Esophagus (tissue), 2 donors: Measurements from ENCODE around the gene ANKDD1B. TPM values are rescaled to one million over a fixed set of nuclear protein-coding genes. Genes with fewer than 3 reads are reported as not detected.
"Not testable (repeated sequence)": the region's sequence is repeated elsewhere in the genome, so short reads cannot be mapped to it uniquely, and the experiment has no call there.

Experiments used
- H3K27ac ChIP-seq, 2 donors: one replicate each; pipeline ENCODE4 v1.5.1; 2013; ENCODE audit warnings: low read depth in 2 of 2, mild to moderate bottlenecking in 2 of 2, inconsistent platforms in 1 of 2, low read length in 1 of 2, moderate library complexity in 1 of 2
- H3K27me3 ChIP-seq, 2 donors: one replicate each; pipeline ENCODE4 v1.6.1; 2013; ENCODE audit warnings: low read length in 2 of 2, control low read depth in 1 of 2, mild to moderate bottlenecking in 1 of 2; ENCODE audit not compliant: insufficient read depth in 2 of 2, control insufficient read depth in 1 of 2
- H3K36me3 ChIP-seq, 2 donors: one replicate each; pipeline ENCODE4 v1.6.1; 2013; ENCODE audit warnings: low read length in 1 of 2; ENCODE audit not compliant: control insufficient read depth in 2 of 2, insufficient read depth in 2 of 2
- H3K4me1 ChIP-seq, 2 donors: one replicate each; pipeline ENCODE4 v1.6.1; 2013; ENCODE audit warnings: low read length in 1 of 2; ENCODE audit not compliant: control insufficient read depth in 2 of 2, insufficient read depth in 2 of 2
- H3K4me3 ChIP-seq, 2 donors: one replicate each; pipeline ENCODE4 v1.5.1; 2013; ENCODE audit warnings: low read length in 2 of 2, mild to moderate bottlenecking in 2 of 2, low read depth in 1 of 2, moderate library complexity in 1 of 2
- H3K9me3 ChIP-seq, 2 donors: one replicate each; pipeline ENCODE4 v1.6.1; 2013; ENCODE audit warnings: mild to moderate bottlenecking in 2 of 2, low read depth in 1 of 2, low read length in 1 of 2, moderate library complexity in 1 of 2; ENCODE audit not compliant: control insufficient read depth in 2 of 2, insufficient read depth in 1 of 2
- WGBS, 2 donors: extraction: QIAGEN DNeasy Blood & Tissue Kit; methylation state at CpG; one replicate each; pipeline ENCODE4 v1.1.7; 2013; 5-methylcytosine and 5-hydroxymethylcytosine counted together
- polyA plus RNA-seq, 2 donors: library from polyadenylated mRNA; stranded (reverse); fragments of 200-250 nt; gene quantifications; one replicate each; pipeline ENCODE4 v1.2.3, GENCODE V29; 2013
- donor health status: healthy with polysubstance abuse.
- donor health status: Bipolar disorder and iron deficiency.

Gene ANKDD1B
- polyA plus RNA-seq, 2 donors, result 0.15 to 0.92 TPM

GRCh38 chr5:75588666-75589065, 22.6 kb upstream of the ANKDD1B start:
- no peaks in the 10 kb centered on the region for H3K9me3 ChIP-seq
- 89 to 90% methylated on average over 3 of the region's 3 CpGs for WGBS, 2 donors
- no peaks in the 10 kb centered on the region for H3K27me3 ChIP-seq
- no peak overlapping the region for H3K4me3 ChIP-seq
- H3K36me3 ChIP-seq, result no peaks in the 10 kb centered on the region
- H3K4me1 ChIP-seq, result no peaks in the 10 kb centered on the region
- no peak overlapping the region for H3K27ac ChIP-seq

GRCh38 chr5:75600535-75600934, 10.7 kb upstream of the ANKDD1B start:
- Histone ChIP-seq H3K4me1 (no peaks in the 10 kb centered on the region), H3K9me3 (no peaks in the 10 kb centered on the region), H3K27ac (no peak overlapping the region), H3K27me3 (no peaks in the 10 kb centered on the region), H3K36me3 (peaks cover 3 to 7% of the 10 kb centered on the region in 2 donors), H3K4me3 (no peak overlapping the region)

- no peaks in the 10 kb centered on the region for H3K4me1 ChIP-seq
- no peak overlapping the region for H3K4me3 ChIP-seq
- no peak overlapping the region for H3K27ac ChIP-seq
- WGBS, 2 donors, result 72 to 94% methylated on average over 1 of the region's 1 CpG
- H3K9me3 ChIP-seq, result no peaks in the 10 kb centered on the region
- peaks cover 3 to 7% of the 10 kb centered on the region in 2 donors for H3K36me3 ChIP-seq
- H3K27me3 ChIP-seq, result no peaks in the 10 kb centered on the region
Measured at GRCh38 chr5:75601567-75601966, 9.7 kb upstream of the ANKDD1B start.

GRCh38 chr5:75601996-75602395, 9.3 kb upstream of the ANKDD1B start:
- Histone ChIP-seq H3K27ac (no peak overlapping the region), H3K4me1 (no peaks in the 10 kb centered on the region), H3K36me3 (peaks cover 3 to 7% of the 10 kb centered on the region in 2 donors), H3K4me3 (no peak overlapping the region), H3K27me3 (no peaks in the 10 kb centered on the region), H3K9me3 (no peaks in the 10 kb centered on the region)
- 81 to 87% methylated on average over 3 of the region's 3 CpGs for WGBS, 2 donors

- Histone ChIP-seq H3K27me3 (no peaks in the 10 kb centered on the region), H3K9me3 (no peaks in the 10 kb centered on the region), H3K27ac (no peak overlapping the region), H3K4me3 (no peak overlapping the region), H3K4me1 (no peaks in the 10 kb centered on the region), H3K36me3 (peaks cover 3 to 7% of the 10 kb centered on the region in 2 donors)
Measured at GRCh38 chr5:75603371-75603770, 7.9 kb upstream of the ANKDD1B start.

- Histone ChIP-seq H3K9me3 (no peaks in the 10 kb centered on the region), H3K27ac (no peak overlapping the region), H3K4me1 (no peaks in the 10 kb centered on the region), H3K36me3 (peaks cover 3 to 7% of the 10 kb centered on the region in 2 donors), H3K4me3 (no peak overlapping the region), H3K27me3 (no peaks in the 10 kb centered on the region)
- 81 to 88% methylated on average over 2 of the region's 2 CpGs for WGBS, 2 donors
Measured at GRCh38 chr5:75603821-75604220, 7.4 kb upstream of the ANKDD1B start.

- 86 to 87% methylated on average over 5 of the region's 5 CpGs for WGBS, 2 donors
- not testable (repeated sequence) for H3K27me3 ChIP-seq, H3K36me3 ChIP-seq, H3K4me1 ChIP-seq, H3K4me3 ChIP-seq, H3K27ac ChIP-seq, H3K9me3 ChIP-seq
Measured at GRCh38 chr5:75607341-75607740, 3.9 kb upstream of the ANKDD1B start.

GRCh38 chr5:75608870-75609269, 2.4 kb upstream of the ANKDD1B start:
- H3K36me3 ChIP-seq, result no peaks in the 10 kb centered on the region
- no peak overlapping the region for H3K4me3 ChIP-seq
- peaks cover 7 to 8% of the 10 kb centered on the region in 2 donors for H3K4me1 ChIP-seq
- no peaks in the 10 kb centered on the region for H3K9me3 ChIP-seq
- no peak overlapping the region for H3K27ac ChIP-seq
- 96 to 97% methylated on average over 1 of the region's 1 CpG for WGBS, 2 donors
- no peaks in the 10 kb centered on the region for H3K27me3 ChIP-seq

- Histone ChIP-seq H3K4me1 (peaks cover 7 to 8% of the 10 kb centered on the region in 2 donors), H3K27me3 (no peaks in the 10 kb centered on the region), H3K9me3 (no peaks in the 10 kb centered on the region), H3K36me3 (no peaks in the 10 kb centered on the region), H3K27ac (no peak overlapping the region), H3K4me3 (no peak overlapping the region)
- WGBS, 2 donors, result 88 to 90% methylated on average over 5 of the region's 5 CpGs
Measured at GRCh38 chr5:75610201-75610600, 1.1 kb upstream of the ANKDD1B start.

GRCh38 chr5:75610859-75611310, 368 bp upstream of the ANKDD1B start:
- H3K27ac ChIP-seq, H3K9me3 ChIP-seq, H3K36me3 ChIP-seq, H3K4me1 ChIP-seq, H3K27me3 ChIP-seq: not testable (repeated sequence)
- H3K4me3 ChIP-seq, result peak overlapping the region; percentile 35 to 59
- WGBS, 2 donors, result 28 to 33% methylated on average over 11 of the region's 11 CpGs
